HG03354 (cell line): Measurements from ENCODE around the gene LYPD6B.

Experiments
- ATAC-seq: cut with Tn5 transposase; IDR thresholded peaks from one replicate; pipeline ENCODE4 v1.9.1; 2021; ENCODE audit warnings: mild to moderate bottlenecking; ENCODE audit not compliant: unreplicated experiment, poor library complexity, severe bottlenecking

Gene LYPD6B

DNA sequence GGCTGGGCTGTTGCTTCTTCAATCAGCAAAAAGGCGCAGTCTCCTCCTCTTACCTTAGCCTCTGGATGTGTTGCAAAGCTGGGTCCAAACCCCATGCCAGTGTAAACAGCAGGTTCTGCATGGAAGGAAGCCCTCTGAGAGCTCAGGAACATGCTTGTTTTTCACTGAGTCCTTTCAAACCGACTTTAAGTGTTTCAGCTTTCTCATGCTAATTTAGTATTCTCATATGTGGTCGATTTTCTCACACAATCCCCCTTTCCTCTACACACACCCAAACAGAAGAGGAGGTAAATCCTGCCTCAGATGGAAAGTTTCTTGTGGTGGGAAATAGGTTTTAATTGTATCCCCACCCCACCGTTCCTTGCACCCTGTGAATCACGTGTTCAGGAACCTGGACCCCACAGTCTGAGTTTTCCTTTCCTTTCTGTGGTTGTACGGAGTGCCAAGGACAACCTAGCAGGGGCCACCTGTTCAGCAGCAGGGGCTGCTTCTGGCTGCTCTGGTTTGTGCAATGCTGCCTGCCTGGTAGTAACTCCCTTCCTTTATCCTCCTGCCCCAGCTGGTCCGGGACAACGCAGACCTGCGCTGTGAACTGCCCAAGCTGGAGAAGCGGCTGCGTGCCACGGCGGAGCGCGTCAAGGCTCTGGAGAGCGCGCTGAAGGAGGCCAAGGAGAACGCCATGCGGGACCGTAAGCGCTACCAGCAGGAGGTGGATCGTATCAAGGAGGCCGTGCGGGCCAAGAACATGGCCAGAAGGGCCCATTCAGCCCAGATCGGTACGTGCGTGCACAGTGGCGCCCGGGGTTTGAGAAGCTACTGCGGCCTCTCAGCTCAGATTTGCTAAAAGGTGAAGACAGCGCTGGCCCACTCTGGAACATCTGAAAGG is 28.7 kb upstream of the LYPD6B start:
- no peak for ATAC-seq

DNA sequence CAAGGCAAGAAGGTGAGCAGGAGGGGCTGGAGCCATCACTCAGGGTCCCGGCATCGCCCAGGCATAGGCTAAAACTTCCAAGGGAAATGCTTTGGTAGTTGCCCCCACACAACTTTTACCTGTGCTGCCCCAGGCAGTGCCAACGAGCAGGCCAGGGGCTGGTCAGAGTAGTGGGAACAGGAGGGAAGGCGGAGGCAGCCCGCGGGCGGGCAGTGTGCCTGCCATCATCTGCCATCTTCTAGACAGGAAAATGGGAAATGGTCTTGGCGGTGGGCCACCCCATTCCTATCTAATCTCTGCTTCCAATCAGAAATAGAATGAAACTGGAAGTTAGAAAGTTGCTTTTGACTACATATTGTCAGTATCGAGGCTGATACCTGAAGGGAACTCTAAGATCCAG is 26.0 kb upstream of the LYPD6B start:
- ATAC-seq, result no peak

DNA sequence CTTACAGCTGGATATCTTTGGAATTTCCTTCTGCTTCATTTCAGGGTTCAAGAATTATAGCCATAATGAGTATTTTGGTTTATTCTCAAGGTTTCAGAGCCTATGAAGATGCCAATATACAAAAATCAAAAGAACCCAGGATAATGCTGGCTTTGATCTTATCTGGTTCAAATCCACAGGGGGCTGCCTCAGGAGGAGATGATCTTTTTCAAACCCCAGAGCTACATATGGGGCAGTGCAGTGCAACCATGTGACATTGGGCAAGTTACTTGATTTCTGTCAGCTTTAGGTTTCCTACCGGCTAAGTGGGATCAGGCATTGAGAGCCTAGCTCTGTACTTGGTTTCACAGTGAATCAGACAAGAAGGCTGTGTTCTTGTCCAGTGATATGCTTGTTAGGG is 23.0 kb upstream of the LYPD6B start:
- ATAC-seq, result no peak

DNA sequence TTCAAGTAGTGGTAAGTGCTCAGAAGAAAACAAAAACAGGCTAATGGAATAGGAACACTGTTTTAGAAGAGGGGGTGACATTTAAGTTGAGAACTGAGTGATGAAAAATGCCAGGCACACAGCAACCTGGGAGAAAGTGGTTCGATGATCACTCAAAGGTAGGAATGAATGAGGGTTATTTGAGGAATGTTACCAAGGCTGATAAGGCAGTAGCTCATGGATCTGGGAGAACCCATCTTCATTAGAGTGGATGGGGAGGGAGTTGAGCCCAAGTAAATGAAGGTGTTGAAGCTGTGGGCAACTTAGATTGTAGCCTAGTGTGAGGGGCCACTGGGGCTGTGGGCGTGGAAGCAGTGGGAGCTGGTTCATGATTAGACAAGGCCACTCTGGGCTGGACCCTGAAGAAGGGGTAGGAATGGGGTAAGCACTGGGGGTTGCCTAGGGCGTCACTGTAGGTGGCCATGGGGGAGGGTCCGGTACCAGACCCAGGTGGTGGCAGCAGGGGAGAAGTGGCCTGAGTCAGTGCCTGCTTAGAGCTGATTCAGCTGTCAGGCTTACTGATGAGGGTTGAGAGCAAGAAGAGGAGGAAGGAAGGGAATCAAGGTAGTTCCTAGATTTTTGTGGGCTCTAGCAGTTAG is 22.5 kb upstream of the LYPD6B start:
- ATAC-seq, result no peak

DNA sequence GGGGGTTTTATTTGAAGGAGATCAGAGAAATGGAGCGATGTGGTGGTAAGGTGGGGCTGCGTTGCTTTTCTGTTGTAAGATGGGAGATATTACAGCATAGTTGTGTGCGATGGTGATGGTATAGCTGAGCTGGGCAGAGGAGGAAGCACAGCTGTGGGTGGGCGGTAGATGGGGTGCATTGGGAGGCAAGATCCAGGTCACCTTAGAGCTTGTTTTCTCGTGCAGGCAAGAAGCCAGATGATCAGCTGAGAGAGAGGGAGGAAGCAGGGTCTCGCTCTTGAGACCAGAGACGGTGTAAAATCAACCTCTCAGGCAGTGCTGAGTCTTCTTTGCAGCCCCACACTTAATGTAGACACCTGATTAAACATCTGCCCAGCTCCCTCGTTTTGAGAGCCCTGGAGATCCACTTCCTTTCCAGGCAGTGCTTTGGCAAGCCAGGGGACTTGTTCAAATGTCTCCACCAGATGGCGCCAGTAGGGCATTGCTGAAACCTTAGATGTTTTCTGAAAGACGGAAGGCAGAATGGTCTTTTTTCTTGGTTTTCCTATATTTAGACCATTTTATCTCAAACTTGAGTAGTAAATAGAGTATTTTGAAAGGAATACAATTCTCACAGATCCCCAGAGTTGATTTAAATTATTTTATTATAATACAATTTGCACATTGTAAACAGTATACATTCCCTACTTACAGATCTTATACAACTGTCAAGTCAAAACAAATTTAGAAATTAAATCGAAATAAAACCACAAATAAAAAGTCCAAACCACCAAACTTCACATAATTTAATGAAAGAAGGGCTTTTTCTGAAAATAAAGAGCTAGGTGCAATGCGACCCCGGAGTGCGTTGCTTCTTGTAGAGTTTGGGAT is 21.1 kb upstream of the LYPD6B start:
- ATAC-seq, result peak; percentile 39

DNA sequence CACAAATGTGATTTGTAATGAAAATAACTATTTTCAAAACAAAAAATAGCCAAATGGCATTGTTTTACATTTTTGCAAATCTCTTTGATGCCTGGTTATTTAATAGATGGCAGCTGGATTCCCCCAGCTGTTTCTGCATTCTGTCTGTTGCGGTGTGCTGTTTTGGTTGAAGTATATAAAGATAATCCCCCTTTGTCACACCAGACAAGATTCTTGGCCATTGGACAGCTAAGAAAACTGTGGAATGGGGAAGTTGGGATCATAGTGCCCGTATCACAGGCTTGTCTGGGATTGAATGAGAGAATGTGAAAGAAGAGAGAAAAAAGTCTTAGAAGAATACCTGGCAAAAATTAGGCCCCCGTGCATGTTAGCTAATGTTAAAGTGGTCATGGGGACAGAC is 19.5 kb upstream of the LYPD6B start:
- no peak for ATAC-seq

DNA sequence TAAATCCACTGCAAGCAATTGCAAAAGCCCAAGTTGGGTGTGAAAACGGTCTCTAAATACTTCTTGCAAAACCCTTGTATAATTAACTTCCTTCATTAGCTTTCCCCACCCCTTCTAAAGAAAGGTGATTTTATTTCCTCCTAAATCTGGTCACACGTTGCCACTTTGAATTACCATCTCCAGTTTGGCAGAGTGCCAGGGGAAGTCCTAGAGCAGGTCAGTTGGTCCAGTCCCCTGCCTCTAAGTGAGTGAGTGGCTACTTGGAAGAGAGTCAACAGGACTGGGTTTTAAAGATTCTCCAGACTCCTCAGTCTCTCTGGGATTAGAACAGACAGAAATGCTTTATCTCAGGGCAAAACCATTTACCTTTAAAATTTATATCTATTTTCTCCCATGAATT is 18.7 kb upstream of the LYPD6B start:
- no peak for ATAC-seq

DNA sequence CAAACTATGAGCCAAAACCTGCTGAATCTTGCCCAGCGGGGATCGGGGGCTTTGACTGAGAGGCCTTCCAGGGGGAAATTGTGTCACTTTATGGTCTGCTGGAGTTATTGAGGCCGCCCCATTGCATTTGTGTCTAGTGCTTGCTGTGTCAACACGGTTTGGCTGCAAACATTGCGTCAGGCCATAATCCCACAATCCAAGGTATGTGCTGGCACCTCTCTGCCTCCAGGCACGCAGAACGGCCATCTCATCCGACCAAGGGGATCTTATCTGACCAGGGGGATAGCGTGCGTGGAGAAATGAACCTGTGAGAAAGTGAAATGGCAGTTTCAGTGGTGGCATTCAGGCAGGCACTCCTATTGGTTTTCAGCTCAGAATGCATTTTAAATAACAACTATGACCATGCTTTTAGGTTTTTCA is 18.1 kb upstream of the LYPD6B start:
- ATAC-seq, result peak; percentile 18

DNA sequence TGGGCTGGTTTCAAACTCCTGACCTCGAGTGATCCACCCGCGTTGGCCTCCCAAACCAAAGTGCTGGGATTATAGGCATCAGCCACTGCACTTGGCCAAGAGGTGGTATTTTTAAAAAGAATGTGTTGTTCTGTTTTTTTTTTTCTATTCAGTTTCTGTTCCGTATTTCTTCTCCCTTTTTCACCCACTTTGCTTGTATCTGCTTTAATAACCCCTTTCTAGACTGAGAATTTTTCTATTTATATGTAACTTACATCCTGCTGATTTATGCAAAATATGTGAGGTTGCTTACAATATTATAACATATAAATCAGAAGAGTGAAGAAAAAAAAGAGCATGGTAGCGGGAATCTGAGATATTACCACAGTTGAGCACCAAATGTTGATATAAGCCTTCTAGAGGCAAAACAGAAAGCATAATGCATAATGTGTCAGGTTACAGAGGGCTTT is 17.2 kb upstream of the LYPD6B start:
- peak; percentile 80 for ATAC-seq

DNA sequence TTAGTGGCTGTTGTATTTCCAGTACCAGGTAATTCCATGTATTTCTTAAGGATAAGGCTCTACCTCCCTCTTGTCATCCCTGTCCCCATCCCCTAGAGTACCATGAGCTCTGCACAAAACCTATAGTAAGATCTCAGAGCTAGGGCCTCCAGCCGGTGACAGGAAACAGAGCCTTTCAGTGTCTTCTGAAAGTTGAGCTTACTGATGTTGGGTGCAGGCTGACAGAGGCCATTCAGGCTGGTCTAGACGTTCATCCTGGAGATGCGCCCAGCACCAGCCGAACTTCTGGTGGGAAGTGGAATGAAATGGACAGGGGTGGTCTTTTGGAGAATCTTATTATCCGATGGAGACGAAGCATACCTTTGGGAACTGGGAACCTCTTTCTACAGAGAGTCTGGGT is 16.7 kb upstream of the LYPD6B start:
- peak; percentile 76 for ATAC-seq

DNA sequence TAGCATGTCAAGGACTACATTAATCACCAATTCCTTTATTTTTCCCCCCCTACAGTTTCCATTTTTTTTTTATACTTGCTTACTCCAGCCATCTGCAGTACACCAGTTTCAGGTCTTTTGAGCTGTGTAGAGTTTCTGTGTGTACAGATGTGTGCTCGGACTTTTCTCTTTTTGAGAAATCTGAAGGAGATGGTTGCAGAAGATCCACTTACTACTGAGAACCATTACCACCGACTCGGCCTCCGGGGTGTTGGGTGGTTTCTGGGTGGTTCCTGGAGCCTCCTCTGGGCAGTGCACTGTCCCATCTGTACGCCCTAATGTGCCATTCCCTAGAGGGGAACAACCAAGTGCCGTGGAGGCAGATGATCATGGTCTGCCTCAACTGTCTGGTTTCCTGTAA is 15.4 kb upstream of the LYPD6B start:
- ATAC-seq, result no peak

DNA sequence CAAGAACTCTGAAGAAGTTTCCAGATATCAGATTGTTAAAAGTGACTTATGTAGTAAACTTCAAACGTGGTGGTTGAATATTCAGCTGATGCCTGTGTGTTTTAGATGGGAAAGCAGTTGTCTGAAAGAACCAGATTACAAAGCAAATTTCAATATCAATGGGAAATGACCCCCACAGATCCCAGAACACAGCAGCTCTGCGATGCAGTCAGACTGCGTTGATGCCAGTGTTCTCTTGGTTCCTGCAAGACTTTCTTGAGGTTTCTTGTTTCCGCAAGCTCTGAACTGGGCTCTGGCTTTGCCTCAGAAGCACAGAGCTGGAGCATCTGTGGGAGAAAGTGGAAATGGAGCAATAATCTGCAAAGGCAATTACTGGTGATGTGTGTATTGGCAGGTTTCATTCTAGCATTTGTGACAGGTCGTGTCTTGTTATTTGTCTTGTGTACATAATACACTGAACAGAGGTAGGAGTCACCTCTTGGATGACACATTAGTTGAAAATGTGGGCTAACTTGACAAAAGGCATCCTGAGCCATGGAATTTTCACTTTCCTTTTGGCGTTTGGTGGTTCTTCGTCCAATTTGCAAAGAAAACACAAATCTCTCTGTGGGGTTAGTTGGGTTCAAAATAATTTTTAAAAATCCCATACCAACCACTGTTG is 10.8 kb upstream of the LYPD6B start:
- no peak for ATAC-seq

DNA sequence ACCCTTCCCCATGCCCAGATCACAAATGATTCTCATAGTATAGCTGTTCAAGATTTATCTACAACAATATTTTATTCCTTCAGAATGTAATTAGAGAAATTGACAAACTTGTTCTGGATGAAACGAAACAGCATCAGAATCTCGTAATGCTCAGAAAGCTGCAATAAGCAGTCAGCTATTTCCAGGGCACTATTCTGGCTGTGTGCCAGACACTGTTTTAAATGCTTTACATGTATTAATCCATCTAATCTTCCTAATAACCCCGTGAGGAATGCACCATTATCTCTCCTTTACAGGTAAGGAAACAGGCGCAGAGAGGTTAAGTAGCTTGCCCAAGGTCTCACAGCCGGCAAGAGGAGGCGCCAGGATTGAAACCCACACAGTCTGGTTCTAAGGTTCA is 10.1 kb upstream of the LYPD6B start:
- ATAC-seq, result no peak

DNA sequence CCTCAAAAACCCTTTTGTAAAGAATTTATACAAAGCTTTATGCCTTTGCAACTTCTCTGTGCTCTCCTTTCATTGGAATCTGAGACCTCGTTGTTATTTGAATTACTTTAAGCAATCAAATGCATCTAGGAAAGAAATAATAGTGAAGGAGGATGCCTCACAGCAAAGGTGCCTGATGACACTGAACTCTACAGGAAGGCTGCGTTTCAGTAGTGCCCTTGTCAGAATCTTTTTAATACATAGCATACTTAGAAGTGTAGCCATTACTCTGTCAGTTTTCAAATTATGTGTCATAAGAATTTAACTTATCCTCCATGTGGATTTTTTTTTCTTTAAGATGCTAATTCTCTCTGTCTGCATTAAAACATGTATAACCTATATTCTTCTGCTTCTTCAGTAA is 9.6 kb upstream of the LYPD6B start:
- ATAC-seq, result no peak

DNA sequence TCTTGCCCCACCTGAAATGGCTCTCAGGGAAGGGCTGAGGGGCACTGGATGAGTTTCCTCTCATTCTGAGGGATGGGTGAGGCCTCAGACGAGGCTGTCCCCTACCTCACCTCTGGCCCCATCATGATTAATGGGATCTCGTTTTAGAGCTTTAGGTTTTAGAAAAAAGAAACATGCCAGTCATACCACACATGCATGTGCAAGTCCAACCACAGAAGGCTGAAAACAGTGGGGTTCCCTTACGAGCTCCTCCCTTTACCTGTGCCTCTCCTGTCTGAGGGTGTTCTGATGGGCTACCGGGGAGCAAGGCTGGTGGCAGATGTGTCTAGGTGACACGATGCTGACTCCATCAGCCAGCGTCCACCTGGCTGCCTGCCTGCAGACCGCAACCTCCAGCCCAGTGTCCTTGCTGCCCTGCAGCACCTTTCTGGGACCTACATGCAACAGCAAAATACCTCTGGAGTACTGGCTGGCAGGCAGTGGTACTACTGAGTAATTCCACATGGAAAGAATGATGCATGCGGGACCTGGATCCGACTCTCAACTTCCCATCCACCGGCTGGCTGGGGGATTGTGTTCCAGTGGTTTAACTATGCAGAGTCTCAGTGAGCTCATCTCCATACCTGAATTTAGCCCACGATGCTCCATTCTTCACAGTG is 9.1 kb upstream of the LYPD6B start:
- ATAC-seq, result no peak

DNA sequence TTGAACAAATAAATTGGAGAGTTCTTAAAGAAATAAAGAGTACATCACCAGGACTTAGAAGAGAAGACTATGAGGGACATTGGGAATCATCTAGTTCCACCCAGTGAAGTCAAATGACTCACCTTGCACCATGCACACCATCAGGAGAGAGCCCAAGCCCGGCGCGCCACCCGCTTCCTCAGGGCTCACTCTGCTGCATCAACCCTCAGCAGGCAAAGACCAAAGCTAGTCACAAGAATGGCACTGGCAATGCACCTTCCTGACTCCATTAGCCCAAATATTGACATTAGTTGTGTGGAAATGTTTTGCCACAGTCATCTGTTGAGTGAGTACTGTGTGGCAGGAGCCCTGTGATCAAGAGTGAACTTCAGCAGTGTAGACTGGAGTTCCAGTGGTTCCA is 7.1 kb upstream of the LYPD6B start:
- no peak for ATAC-seq

DNA sequence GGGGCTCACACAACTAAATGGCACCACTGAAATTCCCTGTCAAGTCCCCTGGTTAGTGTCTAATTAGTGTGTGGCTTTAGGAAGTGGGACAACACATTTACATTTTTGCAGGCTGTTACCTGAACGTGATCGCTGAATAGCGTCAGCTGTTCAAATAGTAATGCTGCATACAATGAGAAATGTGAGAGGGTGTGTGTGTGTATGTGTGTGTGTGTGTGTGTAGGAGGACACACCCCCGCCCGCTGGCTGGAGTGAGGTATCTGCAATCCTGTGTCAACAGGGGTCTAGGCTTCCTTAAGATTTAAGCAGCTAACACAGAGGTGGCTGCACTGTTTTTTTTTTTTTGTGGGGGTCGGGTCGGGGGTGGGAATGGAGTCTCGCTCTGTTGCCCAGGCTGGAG is 4.8 kb upstream of the LYPD6B start:
- no peak for ATAC-seq

DNA sequence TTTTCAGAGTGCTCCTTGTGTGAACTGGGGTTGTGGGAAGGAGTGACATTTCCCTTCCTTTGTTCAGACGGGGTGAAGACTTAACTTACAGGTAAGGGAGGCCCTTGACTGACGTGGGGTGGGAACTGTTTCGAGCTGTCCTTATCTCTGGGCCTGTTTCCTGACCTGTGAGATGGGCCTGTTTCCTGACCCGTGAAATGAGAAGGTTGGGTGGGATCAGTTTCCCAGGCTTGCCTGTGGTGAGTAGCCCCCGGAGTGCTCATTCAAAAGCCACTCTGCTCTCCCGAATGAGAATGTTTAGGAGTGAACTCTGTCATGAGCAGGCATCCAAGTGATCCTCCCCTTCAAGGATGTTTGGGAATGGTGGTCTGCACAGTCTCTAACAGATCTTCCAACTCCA is 4.1 kb upstream of the LYPD6B start:
- ATAC-seq, result no peak

DNA sequence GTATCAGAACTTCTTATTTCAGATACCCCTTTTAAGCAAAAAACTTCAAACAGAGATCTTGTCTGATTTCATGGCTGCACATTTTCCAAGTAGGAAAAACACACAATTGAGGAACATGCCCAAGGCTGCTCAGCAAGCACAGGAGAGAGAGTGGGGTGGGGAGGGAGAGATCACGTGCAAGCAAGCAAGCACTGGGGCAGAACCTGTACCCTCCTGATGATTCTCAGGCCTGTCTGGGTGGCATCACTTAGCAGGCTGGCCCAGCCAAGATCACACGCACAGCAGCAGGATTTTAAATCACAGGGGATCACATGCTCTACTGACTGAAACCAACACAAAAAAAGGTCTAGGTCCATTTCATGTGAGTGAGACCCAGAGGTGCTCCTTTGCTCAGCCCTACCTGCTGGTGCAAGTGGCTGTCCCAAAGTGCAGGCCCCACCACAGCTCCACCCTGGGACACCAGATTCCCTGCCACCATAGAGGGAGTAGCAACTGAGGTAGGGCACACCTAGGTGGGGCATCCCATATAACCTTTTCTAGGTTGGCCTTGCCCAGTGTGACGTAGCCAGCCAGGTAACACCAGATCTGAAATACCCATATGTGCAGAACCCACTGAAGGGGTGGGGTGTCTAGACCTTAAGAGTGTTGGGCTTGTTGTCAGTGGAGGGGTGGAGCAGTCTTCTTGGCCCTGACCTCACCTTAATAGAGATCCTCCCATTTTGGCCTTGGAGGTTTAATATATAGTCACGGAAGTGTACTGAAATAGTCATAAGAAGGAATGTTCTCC is 1.8 kb upstream of the LYPD6B start:
- no peak for ATAC-seq
